Trophoblast cell (in vitro differentiated cells and primary cell): ENCODE measurements around the gene CEBPB.

Experiments used
- DNase-seq, 2 donors: peaks; one replicate each; pipeline ENCODE4 v3.0.0-alpha.2; 2016
- H2AFZ ChIP-seq: 2 replicates; pipeline ENCODE4 v1.6.1; 2013; ENCODE audit warnings: low read length, moderate library complexity, mild to moderate bottlenecking; ENCODE audit not compliant: insufficient read depth, poor library complexity
- H2AK5ac ChIP-seq: 2 replicates; pipeline ENCODE4 v1.6.1; 2013; ENCODE audit warnings: mild to moderate bottlenecking, low read length
- H2BK120ac ChIP-seq: 2 replicates; pipeline ENCODE4 v1.6.1; 2013; ENCODE audit warnings: low read length, mild to moderate bottlenecking, moderate library complexity; ENCODE audit not compliant: insufficient read depth, poor library complexity
- H2BK12ac ChIP-seq: 2 replicates; pipeline ENCODE4 v1.6.1; 2013; ENCODE audit warnings: mild to moderate bottlenecking, low read length, moderate library complexity
- H2BK5ac ChIP-seq: 2 replicates; pipeline ENCODE4 v1.6.1; 2013; ENCODE audit warnings: low read length, low read depth, moderate library complexity, mild to moderate bottlenecking; ENCODE audit not compliant: poor library complexity
- H3K14ac ChIP-seq: 2 replicates; pipeline ENCODE4 v1.6.1; 2013; ENCODE audit warnings: mild to moderate bottlenecking, low read length
- H3K18ac ChIP-seq: 2 replicates; pipeline ENCODE4 v1.6.1; 2013; ENCODE audit warnings: mild to moderate bottlenecking, low read length
- H3K23ac ChIP-seq: 2 replicates; pipeline ENCODE4 v1.6.1; 2013; ENCODE audit warnings: low read length
- H3K27ac ChIP-seq: 2 replicates; pipeline ENCODE4 v1.5.1; 2013; ENCODE audit warnings: low read depth, mild to moderate bottlenecking, inconsistent platforms, low read length, moderate library complexity
- H3K27me3 ChIP-seq: 2 replicates; pipeline ENCODE4 v1.6.1; 2013; ENCODE audit warnings: inconsistent platforms, mild to moderate bottlenecking, low read length, moderate library complexity; ENCODE audit not compliant: insufficient read depth
- H3K36me3 ChIP-seq, 2 experiments: 1 replicate in 1 of 2; 2 replicates in 1 of 2; pipeline ENCODE4 v1.6.1; 2013; ENCODE audit warnings: low read length in 2 of 2, mild to moderate bottlenecking in 2 of 2, moderate library complexity in 1 of 2; ENCODE audit not compliant: insufficient read depth in 2 of 2, control insufficient read depth in 1 of 2
- H3K4ac ChIP-seq: 2 replicates; pipeline ENCODE4 v1.6.1; 2013; ENCODE audit warnings: low read depth, mild to moderate bottlenecking, low read length, moderate library complexity
- H3K4me1 ChIP-seq, 2 experiments: 1 replicate in 1 of 2; 2 replicates in 1 of 2; pipeline ENCODE4 v1.6.1; 2013; ENCODE audit warnings: low read length in 2 of 2, mild to moderate bottlenecking in 2 of 2, moderate library complexity in 1 of 2; ENCODE audit not compliant: insufficient read depth in 2 of 2, control insufficient read depth in 1 of 2
- H3K4me2 ChIP-seq: 2 replicates; pipeline ENCODE4 v1.6.1; 2013; ENCODE audit warnings: inconsistent platforms, mild to moderate bottlenecking, low read length, moderate library complexity
- H3K4me3 ChIP-seq: 2 replicates; pipeline ENCODE4 v1.5.1; 2013; ENCODE audit warnings: mild to moderate bottlenecking, low read depth, low read length, inconsistent platforms
- H3K79me1 ChIP-seq: one replicate; pipeline ENCODE4 v1.6.1; 2013; ENCODE audit warnings: low read length
- H3K79me2 ChIP-seq: 2 replicates; pipeline ENCODE4 v1.6.1; 2013; ENCODE audit warnings: low read length, mild to moderate bottlenecking; ENCODE audit not compliant: control insufficient read depth, insufficient read depth, poor library complexity
- H3K9ac ChIP-seq: 2 replicates; pipeline ENCODE4 v1.6.1; 2013; ENCODE audit warnings: mild to moderate bottlenecking, low read length
- H3K9me3 ChIP-seq: 2 replicates; pipeline ENCODE4 v1.6.1; 2013; ENCODE audit warnings: low read depth, mild to moderate bottlenecking, control low read depth, inconsistent platforms, low read length; ENCODE audit not compliant: insufficient read depth
- H4K12ac ChIP-seq: 2 replicates; pipeline ENCODE4 v1.6.1; 2013; ENCODE audit warnings: low read depth, mild to moderate bottlenecking, low read length, moderate library complexity
- H4K8ac ChIP-seq: 2 replicates; pipeline ENCODE4 v1.6.1; 2013; ENCODE audit warnings: low read depth, mild to moderate bottlenecking, low read length, moderate library complexity
- H4K91ac ChIP-seq: one replicate; pipeline ENCODE4 v1.6.1; 2013; ENCODE audit warnings: low read depth, mild to moderate bottlenecking, low read length, moderate library complexity
- WGBS: extraction: QIAGEN DNeasy Blood & Tissue Kit; methylation state at CpG from one replicate; pipeline ENCODE4 v1.1.7; 2013; ENCODE audit warnings: missing lambda C conversion rate; ENCODE audit not compliant: insufficient read length, insufficient coverage; ENCODE audit errors: extremely low coverage; 5-methylcytosine and 5-hydroxymethylcytosine counted together

CEBPB gene

GRCh38 chr20:50185426-50185825 lies 5.2 kb upstream of the CEBPB start:
- no peak overlapping the region for H4K12ac ChIP-seq
- peaks cover 2% of the 10 kb centered on the region for H3K79me1 ChIP-seq

GRCh38 chr20:50186151-50186885 lies 4.3 kb upstream of the CEBPB start:
- Histone ChIP-seq H3K4ac (no peak overlapping the region), H4K8ac (no peak overlapping the region), H3K9ac (no peak overlapping the region), H2BK120ac (no peak overlapping the region), H3K18ac (no peak overlapping the region), H2BK12ac (no peak overlapping the region), H3K36me3 (no peaks in the 10 kb centered on the region), H2BK5ac (no peak overlapping the region), H2AFZ (no peak overlapping the region), H3K23ac (no peak overlapping the region), H4K12ac (no peak overlapping the region), H3K79me2 (no peaks in the 10 kb centered on the region), H3K4me3 (no peak overlapping the region), H3K27me3 (no peaks in the 10 kb centered on the region), H4K91ac (no peak overlapping the region), H2AK5ac (no peak overlapping the region), H3K4me1 (peaks cover 0 to 3% of the 10 kb centered on the region in 2 experiments), H3K9me3 (no peaks in the 10 kb centered on the region), H3K27ac (no peak overlapping the region), H3K4me2 (no peak overlapping the region), H3K14ac (no peak overlapping the region), H3K79me1 (peaks cover 8% of the 10 kb centered on the region)
- WGBS = no CpG with 5 or more reads among the region's 16 CpGs
- DNase-seq = peak; percentile 87 to 98

More at GRCh38 chr20:50185426-50185825, 5.2 kb upstream of the CEBPB start:
- DNase-seq = no peak
- Histone ChIP-seq H3K9ac (no peak overlapping the region), H3K4me1 (peaks cover 0 to 3% of the 10 kb centered on the region in 2 experiments), H2BK120ac (no peak overlapping the region), H3K4me2 (no peak overlapping the region), H2AFZ (no peak overlapping the region), H4K91ac (no peak overlapping the region), H3K9me3 (no peaks in the 10 kb centered on the region), H3K4me3 (no peak overlapping the region), H2AK5ac (no peak overlapping the region), H3K14ac (no peak overlapping the region), H2BK5ac (no peak overlapping the region), H3K18ac (no peak overlapping the region), H3K79me2 (no peaks in the 10 kb centered on the region), H2BK12ac (no peak overlapping the region), H3K4ac (no peak overlapping the region), H3K36me3 (no peaks in the 10 kb centered on the region), H3K27ac (no peak overlapping the region), H4K8ac (no peak overlapping the region), H3K27me3 (no peaks in the 10 kb centered on the region), H3K23ac (no peak overlapping the region)
- no CpG with 5 or more reads among the region's 5 CpGs for WGBS

- Histone ChIP-seq H3K4me1 (peaks cover 0 to 3% of the 10 kb centered on the region in 2 experiments), H3K79me2 (peaks cover 5% of the 10 kb centered on the region), H2AK5ac (no peak overlapping the region), H3K23ac (no peak overlapping the region), H3K4me3 (no peak overlapping the region), H2BK12ac (no peak overlapping the region), H3K9ac (no peak overlapping the region), H4K91ac (peak overlapping the region; percentile 22), H4K12ac (no peak overlapping the region), H3K4ac (no peak overlapping the region), H3K9me3 (no peaks in the 10 kb centered on the region), H2BK5ac (no peak overlapping the region), H3K36me3 (no peaks in the 10 kb centered on the region), H3K27me3 (no peaks in the 10 kb centered on the region), H3K18ac (no peak overlapping the region), H3K4me2 (no peak overlapping the region), H3K79me1 (peaks cover 14% of the 10 kb centered on the region), H3K27ac (no peak overlapping the region), H2BK120ac (no peak overlapping the region), H2AFZ (no peak overlapping the region), H3K14ac (no peak overlapping the region), H4K8ac (no peak overlapping the region)
- WGBS = no CpG with 5 or more reads among the region's 8 CpGs
- no peak for DNase-seq
Observed at GRCh38 chr20:50186987-50187402, 3.6 kb upstream of the CEBPB start.

- DNase-seq = no peak
- H3K79me2 ChIP-seq = peaks cover 5% of the 10 kb centered on the region
- no peak overlapping the region for H3K23ac ChIP-seq
- peak overlapping the region; percentile 52 for H3K4ac ChIP-seq
- no peak overlapping the region for H3K4me3 ChIP-seq
- peak overlapping the region; percentile 22 for H4K91ac ChIP-seq
- H3K36me3 ChIP-seq = no peaks in the 10 kb centered on the region
- no peak overlapping the region for H3K14ac ChIP-seq
- H4K12ac ChIP-seq = no peak overlapping the region
- no peak overlapping the region for H3K27ac ChIP-seq
- H3K27me3 ChIP-seq = no peaks in the 10 kb centered on the region
- no peak overlapping the region for H2BK5ac ChIP-seq
- no peaks in the 10 kb centered on the region for H3K9me3 ChIP-seq
- no peak overlapping the region for H2AFZ ChIP-seq
- H3K79me1 ChIP-seq = peaks cover 14% of the 10 kb centered on the region
- no peak overlapping the region for H2AK5ac ChIP-seq
- H4K8ac ChIP-seq = no peak overlapping the region
- no peak overlapping the region for H2BK12ac ChIP-seq
- no CpG with 5 or more reads among the region's 12 CpGs for WGBS
- no peak overlapping the region for H3K18ac ChIP-seq
- H2BK120ac ChIP-seq = no peak overlapping the region
- H3K4me1 ChIP-seq = peaks cover 0 to 3% of the 10 kb centered on the region in 2 experiments
- H3K4me2 ChIP-seq = no peak overlapping the region
- no peak overlapping the region for H3K9ac ChIP-seq
Observed at GRCh38 chr20:50187403-50188051, 3.1 kb upstream of the CEBPB start.
